C4-2B (cell line): Measurements from ENCODE around the gene BSCL2.
"Not testable (repeated sequence)": the region's sequence is repeated elsewhere in the genome, so short reads cannot be mapped to it uniquely, and the experiment has no call there.

Source experiments
- CTCF ChIP-seq: fragments of 450-650 bp; conservative IDR thresholded peaks from 2 replicates; pipeline ENCODE4 v1.5.1; 2017; ENCODE audit warnings: mild to moderate bottlenecking
- ZFX ChIP-seq: fragments of 450-650 bp; IDR thresholded peaks from 2 replicates; pipeline ENCODE4 v1.6.1; 2017

DNA sequence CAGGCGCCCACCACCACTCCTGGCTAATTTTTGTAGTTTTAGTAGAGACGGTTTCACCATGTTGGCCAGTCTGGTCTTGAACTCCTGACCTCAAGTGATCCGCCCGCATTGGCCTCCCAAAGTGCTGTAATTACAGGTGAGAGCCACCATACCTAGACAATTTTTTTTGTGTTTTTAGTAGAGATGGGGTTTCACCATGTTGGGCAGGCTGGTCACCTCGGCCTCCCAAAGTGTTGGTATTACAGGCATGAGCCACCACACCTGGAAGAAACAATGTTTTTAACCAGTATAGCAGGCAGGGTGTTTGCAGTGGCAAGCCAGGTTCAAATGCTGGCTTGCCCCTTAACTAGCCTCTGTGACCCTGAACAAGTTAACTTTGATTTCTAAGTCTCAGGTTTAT, 42.7 kb upstream of the BSCL2 start:
- TF ChIP-seq CTCF, ZFX: not testable (repeated sequence)
